ENCODE measurements around the gene CEMIP.

Gene CEMIP

GRCh38 chr15:80841541-80841940 lies 62.4 kb downstream of the CEMIP start:
- no peak for DNase-seq (ENCODE audit: low read depth in 4 of 4, low spot score in 1 of 4)

- no peak for DNase-seq (ENCODE audit: low read depth in 4 of 4, low spot score in 1 of 4)
These were observed 65.0 kb downstream of the CEMIP start for GRCh38 chr15:80844011-80844732.

- no peak for DNase-seq (ENCODE audit: low read depth in 4 of 4, low spot score in 1 of 4)
These were observed 67.1 kb downstream of the CEMIP start for GRCh38 chr15:80846031-80846815.

GRCh38 chr15:80849308-80849707 lies 70.1 kb downstream of the CEMIP start:
- no peak for DNase-seq (ENCODE audit: low read depth in 4 of 4, low spot score in 1 of 4)

- no peak for DNase-seq (ENCODE audit: low read depth in 4 of 4, low spot score in 1 of 4)
These were observed 71.8 kb downstream of the CEMIP start for GRCh38 chr15:80850941-80851451.

- DNase-seq (ENCODE audit: low read depth in 4 of 4, low spot score in 1 of 4) = no peak
These were observed 73.5 kb downstream of the CEMIP start for GRCh38 chr15:80852676-80853075.

- DNase-seq (ENCODE audit: low read depth in 4 of 4, low spot score in 1 of 4) = no peak
These were observed 74.9 kb downstream of the CEMIP start for GRCh38 chr15:80854104-80854503.

GRCh38 chr15:80855206-80855605 lies 76.0 kb downstream of the CEMIP start:
- DNase-seq (ENCODE audit: low read depth in 4 of 4, low spot score in 1 of 4) = no peak

GRCh38 chr15:80856400-80856799 lies 77.2 kb downstream of the CEMIP start:
- DNase-seq (ENCODE audit: low read depth in 4 of 4, low spot score in 1 of 4) = no peak

- DNase-seq (ENCODE audit: low read depth in 4 of 4, low spot score in 1 of 4) = no peak
These were observed 77.7 kb downstream of the CEMIP start for GRCh38 chr15:80856809-80857377.

GRCh38 chr15:80861731-80862170 lies 82.6 kb downstream of the CEMIP start:
- no peak for DNase-seq (ENCODE audit: low read depth in 4 of 4, low spot score in 1 of 4)

GRCh38 chr15:80864666-80865065 lies 85.5 kb downstream of the CEMIP start:
- no peak for DNase-seq (ENCODE audit: low read depth in 4 of 4, low spot score in 1 of 4)

GRCh38 chr15:80866936-80867335 lies 87.8 kb downstream of the CEMIP start:
- no peak for DNase-seq (ENCODE audit: low read depth in 4 of 4, low spot score in 1 of 4)

GRCh38 chr15:80870366-80870765 lies 91.2 kb downstream of the CEMIP start:
- no peak for DNase-seq (ENCODE audit: low read depth in 4 of 4, low spot score in 1 of 4)

GRCh38 chr15:80870893-80871292 lies 91.7 kb downstream of the CEMIP start:
- DNase-seq (ENCODE audit: low read depth in 4 of 4, low spot score in 1 of 4) = no peak

GRCh38 chr15:80871858-80872257 lies 92.7 kb downstream of the CEMIP start:
- no peak for DNase-seq (ENCODE audit: low read depth in 4 of 4, low spot score in 1 of 4)

- no peak for DNase-seq (ENCODE audit: low read depth in 4 of 4, low spot score in 1 of 4)
These were observed 94.3 kb downstream of the CEMIP start for GRCh38 chr15:80873366-80873952.

GRCh38 chr15:80875568-80876347 lies 96.6 kb downstream of the CEMIP start:
- no peak for DNase-seq (ENCODE audit: low read depth in 4 of 4, low spot score in 1 of 4)

- DNase-seq (ENCODE audit: low read depth in 4 of 4, low spot score in 1 of 4) = no peak
These were observed 97.1 kb downstream of the CEMIP start for GRCh38 chr15:80876348-80876674.

GRCh38 chr15:80878242-80878866 lies 99.2 kb downstream of the CEMIP start:
- DNase-seq (ENCODE audit: low read depth in 4 of 4, low spot score in 1 of 4) = no peak

- DNase-seq (ENCODE audit: low read depth in 4 of 4, low spot score in 1 of 4) = no peak
These were observed 99.7 kb downstream of the CEMIP start for GRCh38 chr15:80878867-80879250.

Data from stimulated activated CD4-positive, alpha-beta T cell treated with anti-CD3 and anti-CD28 coated beads, Interleukin-1b, Interleukin-23, amount 100 ng/mL, for 24 hours (primary cell).